ENCODE measurements around the gene SORBS2. TPM values are rescaled to one million over a fixed set of nuclear protein-coding genes. Genes with fewer than 3 reads are reported as not detected.

Gene SORBS2
- total and polyA plus RNA-seq, 2 of the 8 experiments (the other 6 are each of a cell fraction or from before 2014, with no cell fraction given), result 73.0 to 87.1 TPM

DNA sequence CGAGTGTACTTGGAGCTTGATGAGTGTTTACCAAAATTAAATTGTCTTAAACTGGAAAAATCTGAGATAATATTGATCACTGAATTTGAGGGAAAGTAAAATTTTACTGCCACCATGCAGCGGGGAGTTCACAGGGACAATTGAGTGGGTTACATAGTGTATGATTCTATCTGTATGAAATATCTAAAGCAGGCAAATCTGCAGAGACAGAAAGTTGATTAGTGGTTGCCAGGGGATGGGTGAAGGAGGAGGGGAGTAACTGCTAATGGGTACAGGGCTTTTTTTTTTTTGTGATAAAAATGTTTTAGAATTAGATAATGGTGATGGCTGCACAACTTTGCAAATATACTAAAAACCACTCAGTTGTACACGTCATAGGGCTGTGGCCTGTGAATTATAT lies 241.3 kb downstream of the SORBS2 start (continued):
- TF ChIP-seq, protein P1, sequence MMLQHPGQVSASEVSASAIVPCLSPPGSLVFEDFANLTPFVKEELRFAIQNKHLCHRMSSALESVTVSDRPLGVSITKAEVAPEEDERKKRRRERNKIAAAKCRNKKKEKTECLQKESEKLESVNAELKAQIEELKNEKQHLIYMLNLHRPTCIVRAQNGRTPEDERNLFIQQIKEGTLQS (IDR thresholded peaks at IDR 0.05; ENCODE audit: insufficient read depth, low read depth, low read length), result no peak
- TF ChIP-seq, protein P2, sequence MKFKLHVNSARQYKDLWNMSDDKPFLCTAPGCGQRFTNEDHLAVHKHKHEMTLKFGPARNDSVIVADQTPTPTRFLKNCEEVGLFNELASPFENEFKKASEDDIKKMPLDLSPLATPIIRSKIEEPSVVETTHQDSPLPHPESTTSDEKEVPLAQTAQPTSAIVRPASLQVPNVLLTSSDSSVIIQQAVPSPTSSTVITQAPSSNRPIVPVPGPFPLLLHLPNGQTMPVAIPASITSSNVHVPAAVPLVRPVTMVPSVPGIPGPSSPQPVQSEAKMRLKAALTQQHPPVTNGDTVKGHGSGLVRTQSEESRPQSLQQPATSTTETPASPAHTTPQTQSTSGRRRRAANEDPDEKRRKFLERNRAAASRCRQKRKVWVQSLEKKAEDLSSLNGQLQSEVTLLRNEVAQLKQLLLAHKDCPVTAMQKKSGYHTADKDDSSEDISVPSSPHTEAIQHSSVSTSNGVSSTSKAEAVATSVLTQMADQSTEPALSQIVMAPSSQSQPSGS (IDR thresholded peaks at IDR 0.05; ENCODE audit: low read length), result no peak
- TF ChIP-seq, protein P3, sequence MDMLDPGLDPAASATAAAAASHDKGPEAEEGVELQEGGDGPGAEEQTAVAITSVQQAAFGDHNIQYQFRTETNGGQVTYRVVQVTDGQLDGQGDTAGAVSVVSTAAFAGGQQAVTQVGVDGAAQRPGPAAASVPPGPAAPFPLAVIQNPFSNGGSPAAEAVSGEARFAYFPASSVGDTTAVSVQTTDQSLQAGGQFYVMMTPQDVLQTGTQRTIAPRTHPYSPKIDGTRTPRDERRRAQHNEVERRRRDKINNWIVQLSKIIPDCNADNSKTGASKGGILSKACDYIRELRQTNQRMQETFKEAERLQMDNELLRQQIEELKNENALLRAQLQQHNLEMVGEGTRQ (IDR thresholded peaks at IDR 0.05; ENCODE audit: low read length), result no peak
